Osteocyte (in vitro differentiated cells): ENCODE results near the gene WDR38. TPM values are rescaled to one million over a fixed set of nuclear protein-coding genes. Genes with fewer than 3 reads are reported as not detected.

Source experiments
- DNase-seq: peaks from one replicate; pipeline ENCODE4 v3.0.0; 2021; ENCODE audit warnings: mixed read lengths; ENCODE audit not compliant: unreplicated experiment; ENCODE audit errors: extremely low spot score
- H3K27ac Mint-ChIP-seq: one replicate; pipeline ENCODE4 v1.8.0; 2021; ENCODE audit warnings: mild to moderate bottlenecking, mixed read lengths; ENCODE audit not compliant: unreplicated experiment
- H3K27me3 Mint-ChIP-seq: one replicate; pipeline ENCODE4 v1.8.0; 2021; ENCODE audit warnings: mixed read lengths; ENCODE audit not compliant: unreplicated experiment
- H3K36me3 Mint-ChIP-seq: one replicate; pipeline ENCODE4 v1.8.0; 2021; ENCODE audit warnings: mixed read lengths; ENCODE audit not compliant: unreplicated experiment
- H3K4me1 Mint-ChIP-seq: one replicate; pipeline ENCODE4 v1.8.0; 2021; ENCODE audit warnings: mixed read lengths; ENCODE audit not compliant: unreplicated experiment
- H3K4me3 Mint-ChIP-seq: one replicate; pipeline ENCODE4 v1.8.0; 2021; ENCODE audit warnings: mild to moderate bottlenecking, moderate library complexity, mixed read lengths; ENCODE audit not compliant: unreplicated experiment
- H3K9me3 Mint-ChIP-seq: one replicate; pipeline ENCODE4 v1.8.0; 2021; ENCODE audit warnings: mixed read lengths; ENCODE audit not compliant: unreplicated experiment
- total RNA-seq: library from RNA; stranded (reverse); gene quantifications from 2 replicates; pipeline ENCODE4 v1.2.1, GENCODE V29; 2021
- TF ChIP-seq, protein P1 (sequence below): fragments of 200-600 bp; sonication (generic); IDR thresholded peaks from 2 replicates; pipeline ENCODE4 v1.5.0; 2021; ENCODE audit warnings: antibody characterized with exemption, mild to moderate bottlenecking, moderate library complexity

WDR38 gene
- total RNA-seq, 1 donor from 2014 or later: not detected

DNA sequence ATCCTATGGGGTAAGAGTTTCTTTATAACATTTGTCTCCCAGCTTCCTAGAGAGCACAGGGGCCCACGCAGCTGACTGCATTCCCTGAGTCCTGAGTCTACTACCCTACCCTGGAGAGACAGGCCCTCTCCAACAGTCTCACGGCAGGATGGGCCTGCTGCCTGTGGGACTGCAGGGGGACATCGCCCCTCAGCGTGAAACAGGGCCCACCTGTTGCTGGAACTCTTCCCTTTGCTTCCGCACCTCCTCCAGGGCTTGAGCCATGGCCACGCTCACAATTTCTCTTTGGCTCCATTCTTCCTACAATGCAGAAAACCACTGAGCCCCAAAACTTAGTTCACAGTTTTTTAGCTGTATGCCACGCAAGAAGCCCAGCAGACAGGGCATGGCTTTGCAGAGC lies 36.9 kb downstream of the WDR38 start:
- no peaks in the 10 kb centered on the region for H3K27me3 Mint-ChIP-seq
- TF ChIP-seq, protein P1, sequence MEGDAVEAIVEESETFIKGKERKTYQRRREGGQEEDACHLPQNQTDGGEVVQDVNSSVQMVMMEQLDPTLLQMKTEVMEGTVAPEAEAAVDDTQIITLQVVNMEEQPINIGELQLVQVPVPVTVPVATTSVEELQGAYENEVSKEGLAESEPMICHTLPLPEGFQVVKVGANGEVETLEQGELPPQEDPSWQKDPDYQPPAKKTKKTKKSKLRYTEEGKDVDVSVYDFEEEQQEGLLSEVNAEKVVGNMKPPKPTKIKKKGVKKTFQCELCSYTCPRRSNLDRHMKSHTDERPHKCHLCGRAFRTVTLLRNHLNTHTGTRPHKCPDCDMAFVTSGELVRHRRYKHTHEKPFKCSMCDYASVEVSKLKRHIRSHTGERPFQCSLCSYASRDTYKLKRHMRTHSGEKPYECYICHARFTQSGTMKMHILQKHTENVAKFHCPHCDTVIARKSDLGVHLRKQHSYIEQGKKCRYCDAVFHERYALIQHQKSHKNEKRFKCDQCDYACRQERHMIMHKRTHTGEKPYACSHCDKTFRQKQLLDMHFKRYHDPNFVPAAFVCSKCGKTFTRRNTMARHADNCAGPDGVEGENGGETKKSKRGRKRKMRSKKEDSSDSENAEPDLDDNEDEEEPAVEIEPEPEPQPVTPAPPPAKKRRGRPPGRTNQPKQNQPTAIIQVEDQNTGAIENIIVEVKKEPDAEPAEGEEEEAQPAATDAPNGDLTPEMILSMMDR: no peak
- no peak overlapping the region for H3K4me3 Mint-ChIP-seq
- peaks cover 40% of the 10 kb centered on the region for H3K36me3 Mint-ChIP-seq
- H3K4me1 Mint-ChIP-seq: no peaks in the 10 kb centered on the region
- DNase-seq: no peak
- H3K27ac Mint-ChIP-seq: no peak overlapping the region
- H3K9me3 Mint-ChIP-seq: no peaks in the 10 kb centered on the region

DNA sequence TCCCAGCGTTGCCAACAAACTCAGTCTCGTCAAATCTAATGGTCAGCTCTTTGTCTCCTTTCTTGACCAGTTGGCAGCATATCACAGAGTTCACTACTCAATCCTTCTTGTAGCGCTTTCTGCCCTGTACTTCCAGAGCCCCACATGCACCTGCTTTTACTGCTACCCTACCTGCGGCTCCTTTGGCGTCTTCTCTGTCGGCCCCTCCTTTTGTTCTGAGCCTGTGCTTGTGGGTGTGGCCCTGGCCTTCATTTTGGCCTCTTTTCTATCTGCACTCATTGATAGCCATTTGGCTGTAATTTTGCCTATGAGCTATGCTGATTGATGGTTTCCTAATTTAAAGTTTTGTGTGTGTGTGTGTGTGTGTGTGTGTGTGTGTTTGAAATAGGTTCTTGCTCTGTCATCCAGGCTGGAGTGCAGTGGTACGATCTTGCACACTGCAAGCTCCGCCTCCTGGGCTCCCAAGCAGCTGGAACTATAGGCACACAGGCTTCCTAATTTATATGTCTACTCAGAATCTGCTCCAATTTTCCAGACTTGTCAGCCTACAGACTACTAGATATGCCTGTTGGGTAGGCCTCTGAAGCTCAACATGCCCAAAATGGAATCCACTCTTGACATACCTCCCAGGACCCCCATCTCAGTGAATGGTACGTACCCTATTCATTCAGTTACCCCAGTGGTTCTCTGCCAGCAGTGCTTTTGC lies 40.9 kb downstream of the WDR38 start:
- DNase-seq: no peak
- Mint-ChIP-seq H3K27me3 (no peaks in the 10 kb centered on the region), H3K27ac (no peak overlapping the region), H3K4me3 (no peak overlapping the region), H3K36me3 (peaks cover 33% of the 10 kb centered on the region), H3K9me3 (no peaks in the 10 kb centered on the region), H3K4me1 (no peaks in the 10 kb centered on the region)
- TF ChIP-seq, protein P1: no peak

DNA sequence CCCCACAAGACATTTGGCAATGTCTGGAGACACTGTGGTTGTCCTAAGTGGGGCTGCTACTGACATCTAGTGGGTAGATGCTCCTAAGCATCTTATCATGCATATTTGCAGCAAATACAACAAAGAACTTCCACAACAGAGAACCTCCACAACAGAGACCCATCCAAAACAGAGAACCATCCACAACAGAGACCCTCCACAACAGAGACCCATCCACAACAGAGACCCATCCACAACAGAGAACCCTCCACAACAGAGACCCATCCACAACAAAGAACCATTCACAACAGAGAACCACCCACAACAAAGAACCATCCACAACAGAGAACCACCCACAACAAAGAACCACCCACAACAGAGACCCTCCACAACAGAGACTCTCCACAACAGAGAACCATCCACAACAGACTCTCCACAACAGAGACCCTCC lies 41.5 kb downstream of the WDR38 start:
- H3K4me3 Mint-ChIP-seq: no peak overlapping the region
- H3K36me3 Mint-ChIP-seq: peaks cover 32% of the 10 kb centered on the region
- no peaks in the 10 kb centered on the region for H3K4me1 Mint-ChIP-seq
- H3K9me3 Mint-ChIP-seq: no peaks in the 10 kb centered on the region
- no peaks in the 10 kb centered on the region for H3K27me3 Mint-ChIP-seq
- no peak overlapping the region for H3K27ac Mint-ChIP-seq
- DNase-seq: no peak
- TF ChIP-seq, protein P1: peak; percentile 56

DNA sequence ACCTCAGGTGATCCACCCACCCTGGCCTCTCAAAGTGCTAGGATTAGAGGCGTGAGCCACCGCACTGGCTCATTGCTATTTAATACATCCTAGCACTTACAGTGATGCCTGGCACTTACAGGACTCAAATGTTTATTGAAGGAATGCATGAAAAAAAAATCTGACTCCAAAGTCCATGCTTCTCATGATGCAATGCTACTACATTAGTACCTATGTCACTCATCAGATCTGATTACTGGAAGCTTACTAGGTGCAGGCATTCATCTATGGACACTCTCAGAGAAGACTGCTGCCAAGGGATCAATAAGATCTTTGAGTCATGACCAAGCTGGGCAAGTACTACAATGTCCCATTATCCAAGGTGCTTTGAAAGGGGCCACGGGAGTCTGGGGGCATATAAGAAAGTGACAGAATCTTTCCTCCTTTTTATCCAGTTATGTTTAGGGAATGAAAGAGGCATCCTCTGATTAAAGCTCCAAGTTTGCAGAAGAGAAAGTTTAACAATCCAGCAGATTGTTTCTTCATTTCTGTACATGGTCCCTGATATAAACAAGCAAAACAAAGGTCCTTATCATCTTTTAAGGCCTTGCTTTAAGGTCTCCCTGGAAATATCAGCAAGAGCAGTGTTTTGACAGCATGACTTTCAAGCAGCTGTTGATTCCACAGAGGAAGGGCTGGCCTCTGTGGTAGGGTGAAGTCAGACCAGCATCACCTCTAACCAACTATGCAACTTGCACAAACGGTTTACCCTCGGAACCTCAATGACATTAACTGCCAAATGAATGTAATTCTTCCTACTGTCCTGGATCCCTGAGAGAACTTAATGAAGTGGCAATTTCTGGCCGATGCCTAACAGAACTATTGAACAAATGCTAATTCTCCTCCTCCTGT lies 44.6 kb downstream of the WDR38 start:
- Mint-ChIP-seq H3K36me3 (peaks cover 23% of the 10 kb centered on the region), H3K4me1 (no peaks in the 10 kb centered on the region), H3K27me3 (no peaks in the 10 kb centered on the region), H3K9me3 (no peaks in the 10 kb centered on the region), H3K4me3 (no peak overlapping the region), H3K27ac (no peak overlapping the region)
- TF ChIP-seq, protein P1: no peak
- no peak for DNase-seq

DNA sequence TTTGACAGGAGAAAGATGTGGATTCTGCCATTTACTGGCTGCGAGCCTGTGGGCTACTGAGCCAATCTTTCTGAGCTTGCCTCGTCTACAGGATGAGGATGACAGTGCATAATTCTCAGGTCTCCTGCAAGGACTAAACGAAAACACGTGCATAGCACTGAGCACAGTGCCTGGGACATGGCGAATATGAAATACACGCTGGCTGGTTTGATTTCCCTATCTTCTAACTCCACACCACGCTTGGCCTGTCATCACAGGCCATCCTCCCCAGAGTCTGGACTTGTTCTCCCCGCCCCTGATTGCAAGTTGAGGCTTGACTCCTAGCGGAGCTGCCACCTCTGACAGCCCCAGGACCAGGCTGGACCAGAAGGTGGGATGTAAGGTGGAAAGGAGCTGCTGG lies 46.6 kb downstream of the WDR38 start:
- no peaks in the 10 kb centered on the region for H3K9me3 Mint-ChIP-seq
- no peak overlapping the region for H3K4me3 Mint-ChIP-seq
- H3K27ac Mint-ChIP-seq: no peak overlapping the region
- peaks cover 24% of the 10 kb centered on the region for H3K36me3 Mint-ChIP-seq
- no peaks in the 10 kb centered on the region for H3K4me1 Mint-ChIP-seq
- no peaks in the 10 kb centered on the region for H3K27me3 Mint-ChIP-seq
- no peak for DNase-seq
- TF ChIP-seq, protein P1: no peak
